ENCODE measurements around the gene MAN1A2.

The MAN1A2 gene

DNA sequence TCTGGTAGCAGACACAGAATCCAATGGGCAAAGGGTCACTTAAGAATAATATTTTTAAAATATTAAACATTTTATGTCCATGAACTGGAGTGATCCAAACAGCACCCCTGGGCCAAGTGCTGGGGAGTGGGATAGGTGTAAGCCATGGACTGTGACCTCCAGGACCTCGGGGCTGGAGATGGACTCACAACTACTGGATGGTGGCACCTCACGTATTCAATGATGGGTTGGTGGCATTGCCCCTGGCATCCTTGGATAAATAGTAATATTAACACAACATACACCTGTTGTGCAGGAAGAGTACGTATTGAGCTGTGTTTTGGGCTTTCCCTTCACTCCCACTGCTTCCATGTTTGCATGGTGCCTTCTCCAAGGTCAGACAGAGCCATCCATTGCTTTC, 199.3 kb downstream of the MAN1A2 start:
- TF ChIP-seq, protein P1, sequence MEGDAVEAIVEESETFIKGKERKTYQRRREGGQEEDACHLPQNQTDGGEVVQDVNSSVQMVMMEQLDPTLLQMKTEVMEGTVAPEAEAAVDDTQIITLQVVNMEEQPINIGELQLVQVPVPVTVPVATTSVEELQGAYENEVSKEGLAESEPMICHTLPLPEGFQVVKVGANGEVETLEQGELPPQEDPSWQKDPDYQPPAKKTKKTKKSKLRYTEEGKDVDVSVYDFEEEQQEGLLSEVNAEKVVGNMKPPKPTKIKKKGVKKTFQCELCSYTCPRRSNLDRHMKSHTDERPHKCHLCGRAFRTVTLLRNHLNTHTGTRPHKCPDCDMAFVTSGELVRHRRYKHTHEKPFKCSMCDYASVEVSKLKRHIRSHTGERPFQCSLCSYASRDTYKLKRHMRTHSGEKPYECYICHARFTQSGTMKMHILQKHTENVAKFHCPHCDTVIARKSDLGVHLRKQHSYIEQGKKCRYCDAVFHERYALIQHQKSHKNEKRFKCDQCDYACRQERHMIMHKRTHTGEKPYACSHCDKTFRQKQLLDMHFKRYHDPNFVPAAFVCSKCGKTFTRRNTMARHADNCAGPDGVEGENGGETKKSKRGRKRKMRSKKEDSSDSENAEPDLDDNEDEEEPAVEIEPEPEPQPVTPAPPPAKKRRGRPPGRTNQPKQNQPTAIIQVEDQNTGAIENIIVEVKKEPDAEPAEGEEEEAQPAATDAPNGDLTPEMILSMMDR (conservative IDR thresholded peaks at IDR 0.05), result no peak

GRCh38 chr1:117567435-117567834, 200.2 kb downstream of the MAN1A2 start:
- H3K27ac ChIP-seq, result no peak overlapping the region
- TF ChIP-seq, protein P1 (conservative IDR thresholded peaks at IDR 0.05), result no peak

More for the DNA sequence above, 199.3 kb downstream of the MAN1A2 start:
- no peak overlapping the region for H3K27ac ChIP-seq

GRCh38 chr1:117567976-117568375, 200.7 kb downstream of the MAN1A2 start:
- TF ChIP-seq, protein P1 (conservative IDR thresholded peaks at IDR 0.05), result no peak
- no peak overlapping the region for H3K27ac ChIP-seq

GRCh38 chr1:117568999-117569398, 201.8 kb downstream of the MAN1A2 start:
- H3K27ac ChIP-seq, result peak overlapping the region; percentile 71; the same call in 1 of the 2 replicates
- TF ChIP-seq, protein P1 (conservative IDR thresholded peaks at IDR 0.05), result no peak

DNA sequence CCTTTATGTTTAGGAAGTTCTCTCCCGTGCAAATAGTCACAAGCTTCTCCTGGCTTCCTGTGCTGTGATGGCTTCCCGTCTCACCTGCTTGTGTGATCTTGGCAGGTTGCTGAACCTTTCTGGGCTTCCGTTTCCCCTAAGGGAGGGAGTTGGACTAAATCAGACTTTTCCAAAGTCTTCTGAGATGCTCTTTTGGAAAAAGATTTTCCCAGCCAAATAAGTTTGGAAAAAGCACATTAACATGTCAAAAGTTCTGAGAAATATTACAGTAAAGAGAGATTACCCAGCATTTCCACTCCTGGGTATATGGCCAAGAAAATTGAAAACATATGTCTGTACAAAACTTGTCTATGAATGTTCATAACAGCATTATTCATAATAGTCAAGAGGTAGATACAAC, 202.6 kb downstream of the MAN1A2 start:
- peak overlapping the region; percentile 71 for H3K27ac ChIP-seq
- TF ChIP-seq, protein P1 (conservative IDR thresholded peaks at IDR 0.05), result no peak

DNA sequence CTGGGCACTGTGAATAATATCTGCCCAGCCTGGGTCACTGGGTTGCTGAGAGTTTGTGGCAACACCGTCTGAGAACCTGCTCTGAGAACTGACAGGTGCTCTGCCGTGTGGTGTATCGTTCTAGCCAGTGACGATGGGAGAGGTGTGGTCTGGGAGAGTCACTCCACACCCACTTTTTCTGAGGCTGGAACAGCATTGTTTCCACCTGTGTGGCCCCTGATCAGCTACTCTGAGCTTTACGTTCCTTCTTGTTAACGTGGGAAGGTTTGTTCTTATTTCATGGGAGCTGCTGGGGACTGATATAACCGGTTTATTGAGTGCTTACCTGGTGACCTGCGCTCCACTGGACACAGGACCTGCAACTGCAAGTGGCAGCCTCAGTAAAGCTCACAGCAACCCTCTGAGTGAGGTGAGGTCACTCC, 203.8 kb downstream of the MAN1A2 start:
- TF ChIP-seq, protein P1 (conservative IDR thresholded peaks at IDR 0.05), result no peak

GRCh38 chr1:117571496-117571895, 204.2 kb downstream of the MAN1A2 start:
- TF ChIP-seq, protein P1 (conservative IDR thresholded peaks at IDR 0.05), result no peak
- H3K27ac ChIP-seq, result peak overlapping the region; percentile 71

More for the DNA sequence above, 203.8 kb downstream of the MAN1A2 start:
- H3K27ac ChIP-seq, result peak overlapping the region; percentile 71
